ENCODE measurements around the gene PRKG1. TPM values are rescaled to one million over a fixed set of nuclear protein-coding genes. Genes with fewer than 3 reads are reported as not detected.

PRKG1 gene
- total and polyA plus RNA-seq, 2 experiments from 2014 or later, result 18.2 to 21.1 TPM

DNA sequence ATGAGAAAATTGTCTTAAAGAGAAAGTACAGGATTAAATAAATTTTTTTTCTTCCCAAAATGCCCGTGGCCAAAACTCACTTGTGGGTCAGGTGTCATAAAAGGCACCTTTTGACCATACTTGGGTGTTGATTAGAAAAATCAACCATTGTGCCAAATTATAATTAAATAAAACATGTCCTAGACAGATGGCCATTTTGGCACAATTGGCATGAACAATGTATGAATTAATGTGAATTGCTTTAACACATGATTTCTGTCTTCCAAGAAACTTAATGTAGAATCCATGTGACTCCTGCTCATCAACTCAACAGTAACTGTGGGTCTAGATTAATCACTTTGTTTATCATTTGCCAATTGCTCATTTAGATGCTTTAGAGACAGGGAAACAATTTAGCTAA lies 561.1 kb downstream of the PRKG1 start:
- Mint-ChIP-seq H3K36me3 (ENCODE audit: low read depth) (no peaks in the 10 kb centered on the region), H3K27ac (no peak overlapping the region), H3K4me3 (no peak overlapping the region), H3K4me1 (no peaks in the 10 kb centered on the region; the same call in 2 of the 3 replicates), H3K9me3 (no peaks in the 10 kb centered on the region), H3K27me3 (ENCODE audit: insufficient read depth, low read depth, poor library complexity) (no peaks in the 10 kb centered on the region)
- Histone ChIP-seq H4K20me1 (replicated peaks; ENCODE audit: insufficient read depth) (no peaks in the 10 kb centered on the region), H3K79me2 (replicated peaks; ENCODE audit: insufficient read depth) (no peaks in the 10 kb centered on the region), H3K27ac (ENCODE audit: low read depth) (no peak overlapping the region), H3K27me3 (ENCODE audit: insufficient read depth) (no peaks in the 10 kb centered on the region), H3F3A (replicated peaks; ENCODE audit: low read depth) (no peaks in the 10 kb centered on the region), H3K4me1 (ENCODE audit: insufficient read depth) (no peaks in the 10 kb centered on the region), H3K4me3 (no peak overlapping the region), H3K9me2 (ENCODE audit: insufficient read depth) (no peaks in the 10 kb centered on the region), H3K36me3 (ENCODE audit: insufficient read depth) (no peaks in the 10 kb centered on the region), H3K4me2 (no peak overlapping the region), H2AFZ (no peak overlapping the region)
- TF ChIP-seq, protein P1, sequence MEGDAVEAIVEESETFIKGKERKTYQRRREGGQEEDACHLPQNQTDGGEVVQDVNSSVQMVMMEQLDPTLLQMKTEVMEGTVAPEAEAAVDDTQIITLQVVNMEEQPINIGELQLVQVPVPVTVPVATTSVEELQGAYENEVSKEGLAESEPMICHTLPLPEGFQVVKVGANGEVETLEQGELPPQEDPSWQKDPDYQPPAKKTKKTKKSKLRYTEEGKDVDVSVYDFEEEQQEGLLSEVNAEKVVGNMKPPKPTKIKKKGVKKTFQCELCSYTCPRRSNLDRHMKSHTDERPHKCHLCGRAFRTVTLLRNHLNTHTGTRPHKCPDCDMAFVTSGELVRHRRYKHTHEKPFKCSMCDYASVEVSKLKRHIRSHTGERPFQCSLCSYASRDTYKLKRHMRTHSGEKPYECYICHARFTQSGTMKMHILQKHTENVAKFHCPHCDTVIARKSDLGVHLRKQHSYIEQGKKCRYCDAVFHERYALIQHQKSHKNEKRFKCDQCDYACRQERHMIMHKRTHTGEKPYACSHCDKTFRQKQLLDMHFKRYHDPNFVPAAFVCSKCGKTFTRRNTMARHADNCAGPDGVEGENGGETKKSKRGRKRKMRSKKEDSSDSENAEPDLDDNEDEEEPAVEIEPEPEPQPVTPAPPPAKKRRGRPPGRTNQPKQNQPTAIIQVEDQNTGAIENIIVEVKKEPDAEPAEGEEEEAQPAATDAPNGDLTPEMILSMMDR (conservative IDR thresholded peaks at IDR 0.05; ENCODE audit: low read depth in 2 of 2), result no peak
- TF ChIP-seq ETS1 (IDR thresholded peaks at IDR 0.05) (no peak), EZH2 (IDR thresholded peaks at IDR 0.05; ENCODE audit: low read depth, unreplicated experiment) (no peak), JUNB (IDR thresholded peaks at IDR 0.05; ENCODE audit: unreplicated experiment) (no peak), EZH2phosphoT487 (IDR thresholded peaks at IDR 0.05; ENCODE audit: unreplicated experiment) (no peak), STAT1 (IDR thresholded peaks at IDR 0.05; ENCODE audit: unreplicated experiment) (no peak), POLR2AphosphoS5 (IDR thresholded peaks at IDR 0.05; ENCODE audit: low read depth) (no peak), NANOG (IDR thresholded peaks at IDR 0.05; ENCODE audit: borderline replicate concordance) (no peak), CREB1 (CRISPR knock-in tag; IDR thresholded peaks at IDR 0.05; ENCODE audit: low read depth) (no peak), ZNF114 (CRISPR knock-in tag; IDR thresholded peaks at IDR 0.05) (no peak), ZNF331 (CRISPR knock-in tag; IDR thresholded peaks at IDR 0.05; ENCODE audit: low read depth) (no peak)
- TF ChIP-seq, protein P2, sequence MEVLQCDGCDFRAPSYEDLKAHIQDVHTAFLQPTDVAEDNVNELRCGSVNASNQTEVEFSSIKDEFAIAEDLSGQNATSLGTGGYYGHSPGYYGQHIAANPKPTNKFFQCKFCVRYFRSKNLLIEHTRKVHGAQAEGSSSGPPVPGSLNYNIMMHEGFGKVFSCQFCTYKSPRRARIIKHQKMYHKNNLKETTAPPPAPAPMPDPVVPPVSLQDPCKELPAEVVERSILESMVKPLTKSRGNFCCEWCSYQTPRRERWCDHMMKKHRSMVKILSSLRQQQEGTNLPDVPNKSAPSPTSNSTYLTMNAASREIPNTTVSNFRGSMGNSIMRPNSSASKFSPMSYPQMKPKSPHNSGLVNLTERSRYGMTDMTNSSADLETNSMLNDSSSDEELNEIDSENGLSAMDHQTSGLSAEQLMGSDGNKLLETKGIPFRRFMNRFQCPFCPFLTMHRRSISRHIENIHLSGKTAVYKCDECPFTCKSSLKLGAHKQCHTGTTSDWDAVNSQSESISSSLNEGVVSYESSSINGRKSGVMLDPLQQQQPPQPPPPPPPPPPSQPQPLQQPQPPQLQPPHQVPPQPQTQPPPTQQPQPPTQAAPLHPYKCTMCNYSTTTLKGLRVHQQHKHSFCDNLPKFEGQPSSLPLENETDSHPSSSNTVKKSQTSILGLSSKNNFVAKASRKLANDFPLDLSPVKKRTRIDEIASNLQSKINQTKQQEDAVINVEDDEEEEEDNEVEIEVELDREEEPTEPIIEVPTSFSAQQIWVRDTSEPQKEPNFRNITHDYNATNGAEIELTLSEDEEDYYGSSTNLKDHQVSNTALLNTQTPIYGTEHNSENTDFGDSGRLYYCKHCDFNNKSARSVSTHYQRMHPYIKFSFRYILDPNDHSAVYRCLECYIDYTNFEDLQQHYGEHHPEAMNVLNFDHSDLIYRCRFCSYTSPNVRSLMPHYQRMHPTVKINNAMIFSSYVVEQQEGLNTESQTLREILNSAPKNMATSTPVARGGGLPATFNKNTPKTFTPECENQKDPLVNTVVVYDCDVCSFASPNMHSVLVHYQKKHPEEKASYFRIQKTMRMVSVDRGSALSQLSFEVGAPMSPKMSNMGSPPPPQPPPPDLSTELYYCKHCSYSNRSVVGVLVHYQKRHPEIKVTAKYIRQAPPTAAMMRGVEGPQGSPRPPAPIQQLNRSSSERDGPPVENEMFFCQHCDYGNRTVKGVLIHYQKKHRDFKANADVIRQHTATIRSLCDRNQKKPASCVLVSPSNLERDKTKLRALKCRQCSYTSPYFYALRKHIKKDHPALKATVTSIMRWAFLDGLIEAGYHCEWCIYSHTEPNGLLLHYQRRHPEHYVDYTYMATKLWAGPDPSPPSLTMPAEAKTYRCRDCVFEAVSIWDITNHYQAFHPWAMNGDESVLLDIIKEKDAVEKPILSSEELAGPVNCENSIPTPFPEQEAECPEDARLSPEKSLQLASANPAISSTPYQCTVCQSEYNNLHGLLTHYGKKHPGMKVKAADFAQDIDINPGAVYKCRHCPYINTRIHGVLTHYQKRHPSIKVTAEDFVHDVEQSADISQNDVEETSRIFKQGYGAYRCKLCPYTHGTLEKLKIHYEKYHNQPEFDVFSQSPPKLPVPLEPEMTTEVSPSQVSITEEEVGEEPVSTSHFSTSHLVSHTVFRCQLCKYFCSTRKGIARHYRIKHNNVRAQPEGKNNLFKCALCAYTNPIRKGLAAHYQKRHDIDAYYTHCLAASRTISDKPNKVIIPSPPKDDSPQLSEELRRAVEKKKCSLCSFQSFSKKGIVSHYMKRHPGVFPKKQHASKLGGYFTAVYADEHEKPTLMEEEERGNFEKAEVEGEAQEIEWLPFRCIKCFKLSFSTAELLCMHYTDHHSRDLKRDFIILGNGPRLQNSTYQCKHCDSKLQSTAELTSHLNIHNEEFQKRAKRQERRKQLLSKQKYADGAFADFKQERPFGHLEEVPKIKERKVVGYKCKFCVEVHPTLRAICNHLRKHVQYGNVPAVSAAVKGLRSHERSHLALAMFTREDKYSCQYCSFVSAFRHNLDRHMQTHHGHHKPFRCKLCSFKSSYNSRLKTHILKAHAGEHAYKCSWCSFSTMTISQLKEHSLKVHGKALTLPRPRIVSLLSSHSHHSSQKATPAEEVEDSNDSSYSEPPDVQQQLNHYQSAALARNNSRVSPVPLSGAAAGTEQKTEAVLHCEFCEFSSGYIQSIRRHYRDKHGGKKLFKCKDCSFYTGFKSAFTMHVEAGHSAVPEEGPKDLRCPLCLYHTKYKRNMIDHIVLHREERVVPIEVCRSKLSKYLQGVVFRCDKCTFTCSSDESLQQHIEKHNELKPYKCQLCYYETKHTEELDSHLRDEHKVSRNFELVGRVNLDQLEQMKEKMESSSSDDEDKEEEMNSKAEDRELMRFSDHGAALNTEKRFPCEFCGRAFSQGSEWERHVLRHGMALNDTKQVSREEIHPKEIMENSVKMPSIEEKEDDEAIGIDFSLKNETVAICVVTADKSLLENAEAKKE (CRISPR knock-in tag; IDR thresholded peaks at IDR 0.05), result no peak
- TF ChIP-seq, protein P3, sequence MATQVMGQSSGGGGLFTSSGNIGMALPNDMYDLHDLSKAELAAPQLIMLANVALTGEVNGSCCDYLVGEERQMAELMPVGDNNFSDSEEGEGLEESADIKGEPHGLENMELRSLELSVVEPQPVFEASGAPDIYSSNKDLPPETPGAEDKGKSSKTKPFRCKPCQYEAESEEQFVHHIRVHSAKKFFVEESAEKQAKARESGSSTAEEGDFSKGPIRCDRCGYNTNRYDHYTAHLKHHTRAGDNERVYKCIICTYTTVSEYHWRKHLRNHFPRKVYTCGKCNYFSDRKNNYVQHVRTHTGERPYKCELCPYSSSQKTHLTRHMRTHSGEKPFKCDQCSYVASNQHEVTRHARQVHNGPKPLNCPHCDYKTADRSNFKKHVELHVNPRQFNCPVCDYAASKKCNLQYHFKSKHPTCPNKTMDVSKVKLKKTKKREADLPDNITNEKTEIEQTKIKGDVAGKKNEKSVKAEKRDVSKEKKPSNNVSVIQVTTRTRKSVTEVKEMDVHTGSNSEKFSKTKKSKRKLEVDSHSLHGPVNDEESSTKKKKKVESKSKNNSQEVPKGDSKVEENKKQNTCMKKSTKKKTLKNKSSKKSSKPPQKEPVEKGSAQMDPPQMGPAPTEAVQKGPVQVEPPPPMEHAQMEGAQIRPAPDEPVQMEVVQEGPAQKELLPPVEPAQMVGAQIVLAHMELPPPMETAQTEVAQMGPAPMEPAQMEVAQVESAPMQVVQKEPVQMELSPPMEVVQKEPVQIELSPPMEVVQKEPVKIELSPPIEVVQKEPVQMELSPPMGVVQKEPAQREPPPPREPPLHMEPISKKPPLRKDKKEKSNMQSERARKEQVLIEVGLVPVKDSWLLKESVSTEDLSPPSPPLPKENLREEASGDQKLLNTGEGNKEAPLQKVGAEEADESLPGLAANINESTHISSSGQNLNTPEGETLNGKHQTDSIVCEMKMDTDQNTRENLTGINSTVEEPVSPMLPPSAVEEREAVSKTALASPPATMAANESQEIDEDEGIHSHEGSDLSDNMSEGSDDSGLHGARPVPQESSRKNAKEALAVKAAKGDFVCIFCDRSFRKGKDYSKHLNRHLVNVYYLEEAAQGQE (IDR thresholded peaks at IDR 0.05; ENCODE audit: unreplicated experiment), result no peak
- DNase-seq (ENCODE audit: low spot score), result no peak
- no peak for ATAC-seq

All from GM23338 (cell line).